Activated T-helper 2 cell treated with anti-CD3 and anti-CD28 coated beads, Interferon-gamma antibody, Interleukin-2, Interleukin-4, amounts not matched to agents 10 μg/mL and 5 μg/mL and 100 μg/mL, durations not matched to agents 14 hours and 24 hours and 36 hours (primary cell): ENCODE data around the gene SLC22A23. TPM values are rescaled to one million over a fixed set of nuclear protein-coding genes. Genes with fewer than 3 reads are reported as not detected.

ENCODE experiments used
- DNase-seq: peaks from one replicate; pipeline ENCODE4 v3.0.0; 2021; ENCODE audit warnings: low spot score
- H3K27ac Mint-ChIP-seq: one replicate; pipeline ENCODE4 v1.8.0; 2021; ENCODE audit warnings: mixed read lengths
- H3K27me3 Mint-ChIP-seq: one replicate; pipeline ENCODE4 v1.8.0; 2021; ENCODE audit warnings: low read depth, mixed read lengths
- H3K36me3 Mint-ChIP-seq: one replicate; pipeline ENCODE4 v1.8.0; 2021; ENCODE audit warnings: low read depth, mixed read lengths
- H3K4me1 Mint-ChIP-seq: one replicate; pipeline ENCODE4 v1.8.0; 2021; ENCODE audit warnings: low read depth, mixed read lengths
- H3K4me3 Mint-ChIP-seq: one replicate; pipeline ENCODE4 v1.8.0; 2021; ENCODE audit warnings: low read depth, mild to moderate bottlenecking, moderate library complexity, mixed read lengths
- H3K9me3 Mint-ChIP-seq: one replicate; pipeline ENCODE4 v1.8.0; 2021; ENCODE audit warnings: mixed read lengths
- intact Hi-C: fragments of 100-400 bp; cut with micrococcal nuclease; formaldehyde crosslinking; loops from one replicate; pipeline ENCODE4 v1.15.1; 2023
- total RNA-seq: library from RNA; stranded (reverse); gene quantifications from 2 replicates; pipeline ENCODE4 v1.2.3, GENCODE V29; 2022

The SLC22A23 gene
- total RNA-seq, 1 donor from 2014 or later, result 0.07 TPM

DNA sequence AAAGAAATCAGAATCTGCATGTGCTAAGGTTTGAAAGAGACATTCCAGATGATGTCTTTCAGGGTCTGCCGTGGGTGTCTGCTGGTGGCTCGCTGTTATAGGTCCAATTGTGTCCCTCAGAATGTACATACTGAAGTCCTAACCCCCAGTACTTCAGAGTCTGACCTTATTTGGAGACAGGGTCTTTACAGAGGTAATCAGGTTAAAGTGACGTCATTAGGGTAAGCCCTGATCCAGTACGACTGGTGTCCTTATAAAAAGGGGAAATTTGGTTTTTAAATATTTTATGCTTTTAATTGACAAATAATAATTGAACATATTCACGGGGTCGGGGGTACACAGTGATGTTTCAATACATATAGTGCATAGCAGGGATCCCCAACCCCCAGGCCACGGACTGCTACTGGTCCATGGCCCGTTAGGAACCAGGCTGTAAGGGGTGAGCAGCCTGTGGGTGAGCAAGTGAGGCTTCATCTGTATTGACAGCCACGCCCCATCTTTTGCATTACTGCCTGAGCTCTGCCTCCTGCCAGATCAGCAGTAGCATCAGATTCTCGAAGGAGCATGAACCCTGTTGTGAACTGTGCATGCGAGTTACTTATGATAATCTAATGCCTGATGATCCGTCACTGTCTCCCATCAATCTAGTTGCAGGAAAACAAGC is 33.2 kb upstream of the SLC22A23 start:
- Mint-ChIP-seq H3K4me3 (no peak overlapping the region), H3K4me1 (no peaks in the 10 kb centered on the region), H3K9me3 (no peaks in the 10 kb centered on the region), H3K36me3 (no peaks in the 10 kb centered on the region), H3K27me3 (peaks cover 9% of the 10 kb centered on the region), H3K27ac (no peak overlapping the region)
- intact Hi-C loops, result no loop called here
- no peak for DNase-seq

DNA sequence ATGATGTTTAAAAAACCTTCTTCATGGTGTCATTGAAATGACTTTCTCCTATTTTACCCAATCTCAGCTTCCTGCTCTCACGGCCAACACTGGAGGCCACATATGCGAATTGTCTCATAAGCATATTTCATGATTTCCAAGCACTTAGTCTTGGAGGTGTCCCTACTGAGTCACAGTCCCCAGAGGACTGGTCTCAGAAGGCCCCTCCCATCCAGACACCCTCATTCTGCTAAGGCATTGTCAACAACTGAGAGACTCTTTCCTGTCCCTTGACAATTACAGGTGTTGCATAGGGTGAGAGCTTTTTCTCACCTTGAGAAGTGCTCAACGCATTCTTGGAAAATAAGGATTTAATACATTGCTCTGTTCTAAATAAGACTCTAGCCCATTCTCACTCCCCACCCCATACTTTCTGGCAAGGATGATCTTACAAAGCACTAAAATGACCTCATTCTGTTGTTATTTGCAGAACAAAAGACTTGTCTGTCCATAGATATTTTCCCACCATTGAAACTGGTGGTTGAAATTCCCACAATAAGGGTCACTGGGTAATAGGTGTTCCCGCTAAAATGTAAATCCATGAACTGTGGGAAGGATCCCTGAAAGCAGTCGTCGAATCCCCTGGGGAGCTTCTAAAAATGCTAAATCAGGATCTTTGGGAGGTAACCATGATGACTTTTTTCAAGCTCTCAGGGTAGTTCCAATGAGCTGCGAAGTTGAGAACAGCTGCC is 32.3 kb upstream of the SLC22A23 start:
- Mint-ChIP-seq H3K36me3 (no peaks in the 10 kb centered on the region), H3K27me3 (peaks cover 9% of the 10 kb centered on the region), H3K9me3 (no peaks in the 10 kb centered on the region), H3K4me3 (no peak overlapping the region), H3K4me1 (no peaks in the 10 kb centered on the region), H3K27ac (no peak overlapping the region)
- DNase-seq, result no peak
- intact Hi-C loops, result no loop called here

GRCh38 chr6:3484946-3485345 is 28.1 kb upstream of the SLC22A23 start:
- H3K36me3 Mint-ChIP-seq, result no peaks in the 10 kb centered on the region
- DNase-seq, result no peak
- no peak overlapping the region for H3K4me3 Mint-ChIP-seq
- H3K27me3 Mint-ChIP-seq, result peaks cover 4% of the 10 kb centered on the region
- H3K27ac Mint-ChIP-seq, result no peak overlapping the region
- intact Hi-C loops, result no loop called here
- peaks cover 10% of the 10 kb centered on the region for H3K9me3 Mint-ChIP-seq
- H3K4me1 Mint-ChIP-seq, result no peaks in the 10 kb centered on the region

DNA sequence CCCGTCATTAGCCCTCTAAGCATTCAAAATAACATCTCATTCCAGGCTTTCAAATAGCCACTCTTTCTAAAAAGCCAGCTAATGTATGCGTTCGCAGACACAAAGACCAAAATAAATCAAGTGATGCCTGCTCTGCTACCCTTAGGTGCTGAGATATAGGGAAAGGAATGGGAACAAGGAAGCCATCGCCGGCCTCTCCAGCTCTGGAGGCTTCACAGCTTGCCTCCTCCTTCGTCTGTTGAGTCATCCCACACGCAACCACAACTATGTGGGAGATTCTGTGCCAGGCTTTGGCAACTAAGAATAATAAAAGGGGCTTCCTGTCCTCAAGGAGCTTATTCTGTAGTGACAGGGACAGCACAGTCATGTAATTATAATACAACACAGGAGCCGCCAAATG is 27.3 kb upstream of the SLC22A23 start:
- no peak overlapping the region for H3K4me3 Mint-ChIP-seq
- intact Hi-C loops, result no loop called here
- peaks cover 12% of the 10 kb centered on the region for H3K9me3 Mint-ChIP-seq

DNA sequence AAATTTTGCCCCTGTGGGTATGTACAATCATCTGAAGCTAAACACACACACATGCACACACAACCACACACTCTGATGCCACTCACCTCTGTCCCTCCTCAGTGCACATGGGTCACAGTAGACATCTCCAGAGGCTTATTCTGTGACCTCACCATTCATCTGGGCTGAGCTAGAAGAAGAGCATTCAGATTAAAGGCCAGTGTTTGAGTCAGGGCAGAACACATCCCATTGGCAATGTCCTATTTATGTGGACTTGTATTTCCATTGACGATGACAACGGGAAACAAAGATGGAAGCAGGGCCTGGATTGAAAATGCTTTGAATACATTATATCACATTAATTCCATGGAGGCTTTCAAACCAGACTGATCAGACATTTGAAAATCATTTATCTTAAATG is 26.8 kb upstream of the SLC22A23 start:
- H3K4me1 Mint-ChIP-seq, result no peaks in the 10 kb centered on the region
- H3K27me3 Mint-ChIP-seq, result peaks cover 3% of the 10 kb centered on the region
- H3K36me3 Mint-ChIP-seq, result no peaks in the 10 kb centered on the region
- H3K4me3 Mint-ChIP-seq, result no peak overlapping the region
- DNase-seq, result no peak
- peaks cover 12% of the 10 kb centered on the region for H3K9me3 Mint-ChIP-seq
- H3K27ac Mint-ChIP-seq, result no peak overlapping the region
- intact Hi-C loops, result no loop called here

More for the DNA sequence above, 27.3 kb upstream of the SLC22A23 start:
- no peak for DNase-seq
- peaks cover 4% of the 10 kb centered on the region for H3K27me3 Mint-ChIP-seq
- no peaks in the 10 kb centered on the region for H3K4me1 Mint-ChIP-seq
- no peaks in the 10 kb centered on the region for H3K36me3 Mint-ChIP-seq
- H3K27ac Mint-ChIP-seq, result no peak overlapping the region

DNA sequence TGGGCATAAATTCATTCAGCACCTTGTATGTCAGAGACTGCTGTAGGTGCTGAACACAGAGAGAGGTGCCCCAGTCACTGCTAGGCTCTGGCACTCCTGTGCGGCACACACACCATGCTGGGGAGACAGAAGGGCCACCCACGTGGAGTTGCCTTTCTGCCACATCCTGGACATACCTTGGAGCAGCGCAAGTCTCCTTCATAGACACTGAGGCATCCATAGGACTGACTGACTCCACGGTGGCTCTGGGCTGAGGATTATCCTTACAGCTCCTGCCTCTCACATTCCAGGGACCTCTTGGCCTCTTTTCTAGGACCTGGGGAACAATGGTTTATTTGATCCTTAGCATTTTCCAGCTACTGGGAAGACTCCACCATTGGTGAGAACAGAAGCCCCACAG is 26.0 kb upstream of the SLC22A23 start:
- Mint-ChIP-seq H3K4me3 (no peak overlapping the region), H3K4me1 (no peaks in the 10 kb centered on the region), H3K36me3 (no peaks in the 10 kb centered on the region), H3K27ac (no peak overlapping the region), H3K27me3 (peaks cover 3% of the 10 kb centered on the region), H3K9me3 (peaks cover 12% of the 10 kb centered on the region)
- no peak for DNase-seq
- intact Hi-C loops, result no loop called here

DNA sequence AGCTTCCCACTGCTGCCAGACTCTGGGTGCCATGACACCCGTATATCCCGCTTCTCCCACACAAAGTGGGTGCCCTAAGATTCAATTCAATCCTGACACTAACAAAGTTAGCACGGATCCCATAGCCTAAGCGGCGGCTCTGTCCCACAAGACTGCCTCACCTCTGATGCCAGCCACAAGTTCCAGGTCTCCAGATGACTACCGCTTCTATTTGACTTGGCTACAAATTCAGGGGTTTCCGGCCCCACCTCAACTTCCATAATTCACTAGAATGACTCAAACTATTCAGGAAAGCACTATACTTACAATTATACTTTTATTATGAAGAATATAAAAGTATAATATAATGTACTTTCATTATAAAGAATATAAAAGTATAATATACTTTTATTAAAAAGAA is 24.8 kb upstream of the SLC22A23 start:
- Mint-ChIP-seq H3K36me3 (no peaks in the 10 kb centered on the region), H3K4me1 (no peaks in the 10 kb centered on the region), H3K27me3 (no peaks in the 10 kb centered on the region), H3K4me3 (no peak overlapping the region), H3K9me3 (peaks cover 12% of the 10 kb centered on the region), H3K27ac (no peak overlapping the region)
- DNase-seq, result no peak
- intact Hi-C loops, result no loop called here

- H3K27me3 Mint-ChIP-seq, result peaks cover 2% of the 10 kb centered on the region
- intact Hi-C loops, result no loop called here
- H3K9me3 Mint-ChIP-seq, result peaks cover 12% of the 10 kb centered on the region
- no peak overlapping the region for H3K27ac Mint-ChIP-seq
- H3K4me1 Mint-ChIP-seq, result no peaks in the 10 kb centered on the region
- no peaks in the 10 kb centered on the region for H3K36me3 Mint-ChIP-seq
- no peak for DNase-seq
- no peak overlapping the region for H3K4me3 Mint-ChIP-seq
Observed at GRCh38 chr6:3480009-3480408, 23.2 kb upstream of the SLC22A23 start.

GRCh38 chr6:3473773-3474172 is 16.9 kb upstream of the SLC22A23 start:
- H3K36me3 Mint-ChIP-seq, result no peaks in the 10 kb centered on the region
- no peak overlapping the region for H3K27ac Mint-ChIP-seq
- peaks cover 4% of the 10 kb centered on the region for H3K27me3 Mint-ChIP-seq
- H3K4me1 Mint-ChIP-seq, result no peaks in the 10 kb centered on the region
- no peaks in the 10 kb centered on the region for H3K9me3 Mint-ChIP-seq
- H3K4me3 Mint-ChIP-seq, result no peak overlapping the region
- DNase-seq, result no peak
- intact Hi-C loops, result no loop called here

GRCh38 chr6:3471711-3472110 is 14.9 kb upstream of the SLC22A23 start:
- no peaks in the 10 kb centered on the region for H3K36me3 Mint-ChIP-seq
- H3K27ac Mint-ChIP-seq, result no peak overlapping the region
- intact Hi-C loops, result no loop called here
- no peaks in the 10 kb centered on the region for H3K9me3 Mint-ChIP-seq
- H3K4me3 Mint-ChIP-seq, result no peak overlapping the region
- H3K4me1 Mint-ChIP-seq, result no peaks in the 10 kb centered on the region
- no peak for DNase-seq
- peaks cover 6% of the 10 kb centered on the region for H3K27me3 Mint-ChIP-seq

DNA sequence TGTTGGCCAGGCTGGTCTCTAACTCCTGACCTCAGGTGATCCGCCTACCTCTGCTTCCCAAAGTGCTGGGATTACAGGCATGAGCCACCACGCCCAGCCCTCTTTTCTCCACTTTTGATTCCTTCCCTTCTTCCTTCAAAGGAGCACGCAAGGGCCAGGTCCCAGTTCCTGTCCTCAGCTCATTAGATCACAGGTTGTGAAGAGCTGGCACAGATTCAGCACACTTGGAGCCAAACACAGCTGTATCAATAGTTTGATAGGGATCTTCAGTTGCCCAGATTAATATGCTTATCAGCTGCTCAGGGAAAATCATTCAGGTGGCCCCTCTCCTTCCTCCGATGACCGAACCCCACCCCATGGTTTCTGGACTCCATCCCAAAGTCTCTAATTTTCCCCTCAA is 14.4 kb upstream of the SLC22A23 start:
- Mint-ChIP-seq H3K27ac (no peak overlapping the region), H3K4me1 (no peaks in the 10 kb centered on the region), H3K4me3 (no peak overlapping the region), H3K9me3 (no peaks in the 10 kb centered on the region), H3K27me3 (peaks cover 11% of the 10 kb centered on the region), H3K36me3 (no peaks in the 10 kb centered on the region)
- DNase-seq, result no peak
- intact Hi-C loops, result no loop called here

- intact Hi-C loops, result no loop called here
- Mint-ChIP-seq H3K27ac (no peak overlapping the region), H3K4me3 (no peak overlapping the region), H3K9me3 (no peaks in the 10 kb centered on the region), H3K36me3 (no peaks in the 10 kb centered on the region), H3K27me3 (peaks cover 7% of the 10 kb centered on the region), H3K4me1 (no peaks in the 10 kb centered on the region)
- DNase-seq, result no peak
Observed at GRCh38 chr6:3468585-3468984, 11.7 kb upstream of the SLC22A23 start.

GRCh38 chr6:3467996-3468395 is 11.1 kb upstream of the SLC22A23 start:
- H3K36me3 Mint-ChIP-seq, result no peaks in the 10 kb centered on the region
- peaks cover 10% of the 10 kb centered on the region for H3K27me3 Mint-ChIP-seq
- DNase-seq, result no peak
- no peaks in the 10 kb centered on the region for H3K9me3 Mint-ChIP-seq
- intact Hi-C loops, result no loop called here
- no peak overlapping the region for H3K4me3 Mint-ChIP-seq
- no peaks in the 10 kb centered on the region for H3K4me1 Mint-ChIP-seq
- H3K27ac Mint-ChIP-seq, result no peak overlapping the region
